Upper lobe of right lung (tissue), 1 donor: ENCODE results near the gene CCER1. TPM values are rescaled to one million over a fixed set of nuclear protein-coding genes. Genes with fewer than 3 reads are reported as not detected.

ENCODE experiments used
- ATAC-seq: fragments of 200-7000 bp; cut with Tn5 transposase; one replicate; pipeline ENCODE4 v1.9.1; 2020; ENCODE audit warnings: mild to moderate bottlenecking, moderate library complexity
- DNase-seq: peaks from one replicate; pipeline ENCODE4 v3.0.0-alpha.2; 2020
- H3K27ac ChIP-seq: fragments of 200-600 bp; one replicate; pipeline ENCODE4 v1.8.0; 2022
- H3K27me3 ChIP-seq: fragments of 200-600 bp; one replicate; pipeline ENCODE4 v1.8.0; 2022; ENCODE audit warnings: mild to moderate bottlenecking
- H3K36me3 ChIP-seq: fragments of 200-600 bp; one replicate; pipeline ENCODE4 v1.8.0; 2022
- H3K4me1 ChIP-seq: fragments of 200-600 bp; one replicate; pipeline ENCODE4 v1.8.0; 2022
- H3K4me3 ChIP-seq: fragments of 200-600 bp; one replicate; pipeline ENCODE4 v1.8.0; 2022; ENCODE audit warnings: mild to moderate bottlenecking
- H3K9me3 ChIP-seq: fragments of 200-600 bp; one replicate; pipeline ENCODE4 v1.8.0; 2022
- intact Hi-C: fragments of 100-400 bp; cut with DNase I; formaldehyde crosslinking; loops from one replicate; pipeline ENCODE4 v1.11.0; 2022
- total RNA-seq: library from RNA; stranded (reverse); fragmentation: NEBNext Ultra II Directional; extraction: Animal tissue kit (Norgen Biotek cat#: 25700); gene quantifications from one replicate; pipeline ENCODE4 v1.2.1, GENCODE V29; 2021
- TF ChIP-seq, protein P1 (sequence below): fragments of 200-600 bp; IDR thresholded peaks from one replicate; pipeline ENCODE4 v1.8.0; 2022; ENCODE audit warnings: antibody characterized with exemption
- donor health status: DM: no; HTN: yes; CAD: no; lungs with severe emphysema.

Gene CCER1
- total RNA-seq, 1 donor from 2014 or later, result not detected

DNA sequence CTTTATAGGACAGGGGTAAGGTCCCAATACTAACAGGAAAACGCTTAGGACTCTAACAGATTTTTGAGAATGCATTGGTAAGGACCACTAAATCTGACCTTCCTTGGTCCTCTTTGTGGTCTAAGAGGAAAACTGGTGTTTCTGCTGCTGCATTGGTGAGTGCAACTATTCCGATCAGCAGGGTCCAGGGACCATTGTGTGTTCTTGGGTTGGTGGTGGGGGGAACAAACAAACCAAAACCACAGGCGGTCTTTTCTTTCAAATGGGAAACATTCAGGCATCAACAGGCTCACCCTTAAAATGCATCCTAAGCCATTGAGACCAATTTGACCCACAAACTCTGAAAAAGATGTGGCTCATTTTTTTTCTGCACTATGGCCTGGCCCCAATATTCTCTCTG, 29.1 kb upstream of the CCER1 start:
- no peak for ATAC-seq
- Histone ChIP-seq H3K27me3 (no peaks in the 10 kb centered on the region), H3K9me3 (no peaks in the 10 kb centered on the region), H3K4me3 (no peak overlapping the region), H3K36me3 (no peaks in the 10 kb centered on the region), H3K4me1 (no peaks in the 10 kb centered on the region), H3K27ac (no peak overlapping the region)
- DNase-seq, result no peak
- intact Hi-C loops, result no loop called here
- TF ChIP-seq, protein P1, sequence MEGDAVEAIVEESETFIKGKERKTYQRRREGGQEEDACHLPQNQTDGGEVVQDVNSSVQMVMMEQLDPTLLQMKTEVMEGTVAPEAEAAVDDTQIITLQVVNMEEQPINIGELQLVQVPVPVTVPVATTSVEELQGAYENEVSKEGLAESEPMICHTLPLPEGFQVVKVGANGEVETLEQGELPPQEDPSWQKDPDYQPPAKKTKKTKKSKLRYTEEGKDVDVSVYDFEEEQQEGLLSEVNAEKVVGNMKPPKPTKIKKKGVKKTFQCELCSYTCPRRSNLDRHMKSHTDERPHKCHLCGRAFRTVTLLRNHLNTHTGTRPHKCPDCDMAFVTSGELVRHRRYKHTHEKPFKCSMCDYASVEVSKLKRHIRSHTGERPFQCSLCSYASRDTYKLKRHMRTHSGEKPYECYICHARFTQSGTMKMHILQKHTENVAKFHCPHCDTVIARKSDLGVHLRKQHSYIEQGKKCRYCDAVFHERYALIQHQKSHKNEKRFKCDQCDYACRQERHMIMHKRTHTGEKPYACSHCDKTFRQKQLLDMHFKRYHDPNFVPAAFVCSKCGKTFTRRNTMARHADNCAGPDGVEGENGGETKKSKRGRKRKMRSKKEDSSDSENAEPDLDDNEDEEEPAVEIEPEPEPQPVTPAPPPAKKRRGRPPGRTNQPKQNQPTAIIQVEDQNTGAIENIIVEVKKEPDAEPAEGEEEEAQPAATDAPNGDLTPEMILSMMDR, result no peak

DNA sequence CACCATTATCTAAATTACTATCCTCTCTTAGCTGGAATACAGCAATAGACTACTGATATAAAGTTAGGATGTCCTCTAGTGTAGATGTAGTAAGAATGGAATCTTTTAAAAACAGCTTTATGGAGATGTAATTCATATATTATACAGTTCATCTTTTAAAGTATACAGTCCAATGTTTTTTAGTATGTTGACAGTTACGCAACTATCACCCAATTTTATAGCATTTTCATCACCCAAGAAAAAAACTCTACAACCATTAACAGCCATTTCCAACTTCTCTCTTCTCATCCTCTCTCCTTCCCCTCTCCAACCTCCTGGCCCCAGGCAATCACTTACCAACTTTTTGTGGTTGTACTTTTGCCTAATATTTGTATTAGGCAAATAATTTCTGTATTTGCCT, 27.2 kb upstream of the CCER1 start:
- DNase-seq (no peak), ATAC-seq (no peak)
- TF ChIP-seq, protein P1, result no peak
- Histone ChIP-seq H3K27me3 (no peaks in the 10 kb centered on the region), H3K27ac (no peak overlapping the region), H3K36me3 (no peaks in the 10 kb centered on the region), H3K4me3 (no peak overlapping the region), H3K9me3 (no peaks in the 10 kb centered on the region), H3K4me1 (no peaks in the 10 kb centered on the region)
- intact Hi-C loops, result no loop called here

DNA sequence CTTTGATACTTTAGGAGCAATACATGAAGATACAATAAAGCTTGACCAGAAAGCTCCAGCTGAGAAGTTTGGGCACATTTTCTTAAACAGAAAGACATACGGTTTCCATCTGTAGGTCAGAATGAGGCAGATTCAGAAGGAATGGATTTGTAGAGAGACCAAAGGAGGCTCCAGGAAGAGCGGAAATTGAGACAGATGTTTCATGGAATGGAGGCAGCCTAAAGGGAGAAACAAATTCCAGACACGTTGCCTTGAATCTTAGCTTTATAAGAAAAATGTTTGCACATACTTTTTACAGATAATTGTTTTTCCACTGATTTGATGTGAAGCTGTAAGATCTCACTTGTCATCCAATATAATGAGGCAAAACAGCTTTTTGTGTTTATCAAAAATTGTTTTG, 25.0 kb upstream of the CCER1 start:
- ATAC-seq (no peak), DNase-seq (no peak)
- Histone ChIP-seq H3K9me3 (no peaks in the 10 kb centered on the region), H3K27me3 (no peaks in the 10 kb centered on the region), H3K27ac (peak overlapping the region; percentile 3), H3K4me3 (no peak overlapping the region), H3K36me3 (no peaks in the 10 kb centered on the region), H3K4me1 (no peaks in the 10 kb centered on the region)
- intact Hi-C loops, result no loop called here
- TF ChIP-seq, protein P1, result no peak

DNA sequence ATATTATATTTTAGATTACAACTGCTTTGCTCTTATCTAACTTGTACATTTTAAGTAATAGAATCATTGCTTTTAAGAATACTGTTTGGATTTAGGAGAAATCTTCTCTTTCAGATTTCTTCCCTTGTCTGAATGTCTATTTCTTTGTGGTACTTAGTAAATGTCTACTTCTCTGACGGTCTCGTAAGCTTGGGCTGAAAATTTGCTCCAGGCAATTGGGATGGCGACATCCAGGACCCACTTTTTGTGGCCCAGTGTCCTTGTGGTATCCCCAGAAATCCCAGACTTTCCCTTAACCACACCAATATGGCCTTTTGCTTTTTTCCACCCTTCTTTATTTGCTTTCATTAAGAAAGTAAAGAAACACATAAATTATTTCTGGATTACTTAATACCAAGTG, 24.0 kb upstream of the CCER1 start:
- no peak overlapping the region for H3K27ac ChIP-seq
- H3K9me3 ChIP-seq, result no peaks in the 10 kb centered on the region
- DNase-seq, result no peak
- H3K4me1 ChIP-seq, result no peaks in the 10 kb centered on the region
- H3K36me3 ChIP-seq, result no peaks in the 10 kb centered on the region
- no peak overlapping the region for H3K4me3 ChIP-seq
- no peak for ATAC-seq
- H3K27me3 ChIP-seq, result no peaks in the 10 kb centered on the region
- TF ChIP-seq, protein P1, result no peak
- intact Hi-C loops, result no loop called here

DNA sequence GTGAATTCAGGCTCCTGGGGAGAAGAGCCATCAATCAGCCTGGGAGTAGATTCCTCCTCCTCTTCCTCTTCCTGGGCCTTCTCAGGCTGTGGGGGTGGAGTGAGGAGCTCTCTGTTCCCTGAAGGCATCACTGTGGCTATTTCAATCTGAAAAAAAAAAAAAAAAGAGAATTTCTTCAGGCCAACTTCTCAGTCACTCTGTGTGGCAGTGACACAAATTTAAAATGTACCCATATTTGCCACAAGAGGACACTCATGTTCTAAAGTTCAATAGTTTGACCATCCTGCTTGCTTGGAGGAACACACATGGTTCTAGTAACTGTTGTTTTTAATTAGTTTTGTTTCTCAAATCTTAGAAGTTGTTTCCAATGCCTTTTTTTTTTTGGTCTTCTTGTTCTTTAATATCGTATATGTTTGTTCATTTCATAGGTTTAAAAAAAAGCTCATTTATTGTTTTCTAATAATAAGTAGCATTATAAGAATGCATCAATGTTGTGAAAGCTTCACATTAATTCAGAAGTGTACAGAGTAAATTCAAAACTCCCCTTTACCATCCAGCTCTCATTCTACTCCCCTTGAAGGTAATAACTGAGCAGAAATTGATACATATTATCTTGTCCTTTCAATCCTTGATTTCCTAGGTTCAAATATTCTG, 23.3 kb upstream of the CCER1 start:
- no peak overlapping the region for H3K4me3 ChIP-seq
- no peaks in the 10 kb centered on the region for H3K36me3 ChIP-seq
- H3K27me3 ChIP-seq, result no peaks in the 10 kb centered on the region
- no peak overlapping the region for H3K27ac ChIP-seq
- peak; percentile 71 for ATAC-seq
- no peak for DNase-seq
- no peaks in the 10 kb centered on the region for H3K4me1 ChIP-seq
- H3K9me3 ChIP-seq, result no peaks in the 10 kb centered on the region
- intact Hi-C loops, result no loop called here
- TF ChIP-seq, protein P1, result peak; percentile 54

DNA sequence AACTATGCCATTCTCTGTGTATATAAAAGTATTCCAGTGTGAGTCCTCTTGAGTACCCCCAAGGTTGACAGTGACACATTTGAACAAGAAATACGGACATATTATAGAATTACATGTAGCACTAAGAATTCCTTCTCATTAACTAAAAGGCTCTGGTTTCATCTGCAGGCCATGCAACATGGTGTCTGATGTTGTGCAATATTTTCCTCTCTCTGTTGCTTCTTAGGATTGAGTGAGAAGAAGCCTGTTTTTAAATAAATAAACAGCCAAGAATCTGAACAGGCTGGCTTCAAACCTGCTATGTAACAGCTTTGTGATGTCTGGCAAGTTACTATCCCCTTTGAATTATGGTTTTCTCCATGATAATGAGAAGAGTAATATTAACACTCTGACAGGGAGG, 22.2 kb upstream of the CCER1 start:
- TF ChIP-seq, protein P1, result no peak
- DNase-seq, result no peak
- Histone ChIP-seq H3K4me3 (no peak overlapping the region), H3K9me3 (no peaks in the 10 kb centered on the region), H3K27me3 (no peaks in the 10 kb centered on the region), H3K27ac (no peak overlapping the region), H3K4me1 (no peaks in the 10 kb centered on the region), H3K36me3 (no peaks in the 10 kb centered on the region)
- no peak for ATAC-seq
- intact Hi-C loops, result no loop called here
